Posterior vena cava (tissue), 2 donors: Measurements from ENCODE around the gene OR10K1. TPM values are rescaled to one million over a fixed set of nuclear protein-coding genes. Genes with fewer than 3 reads are reported as not detected.

ENCODE experiments used
- DNase-seq: peaks from one replicate; pipeline ENCODE4 v3.0.0-alpha.2; 2020; ENCODE audit warnings: low spot score
- intact Hi-C, 2 donors: fragments of 100-400 bp; cut with DNase I; formaldehyde crosslinking; loops; one replicate each; pipeline versions ENCODE4 v1.14.1 to v1.14.2; 2022 to 2023
- total RNA-seq, 2 donors: library from RNA; stranded (reverse); fragmentation: NEBNext Ultra II Directional; extraction: Animal tissue kit (Norgen Biotek cat#: 25700); gene quantifications; one replicate each; pipeline ENCODE4 v1.2.1, GENCODE V29; 2021
- donor health status: DM: yes; HTN: yes; CAD: no.
- donor health status: DM: yes; HTN: yes; CAD: no.

Gene OR10K1
- total RNA-seq, 2 donors from 2014 or later: not detected

GRCh38 chr1:158509471-158510156 lies 48.0 kb downstream of the OR10K1 start:
- intact Hi-C loops: loop anchor here in 1 of 2 donors (5.0 kb wide), 1 partner anchor 63 kb away; the partner anchor contains the start of gene OR6P1

GRCh38 chr1:158516966-158517365 lies 55.3 kb downstream of the OR10K1 start:
- intact Hi-C loops: no loop called here
- DNase-seq: no peak

More at GRCh38 chr1:158509471-158510156, 48.0 kb downstream of the OR10K1 start:
- no peak for DNase-seq

Other genes with a start within 250 kb of the OR10K1 start
- not detected for gene CD1A, start 207.4 kb upstream of the OR10K1 start, total RNA-seq
- gene CD1C, start 171.9 kb upstream of the OR10K1 start, total RNA-seq: under 1 TPM; 0.38 to 0.51 TPM
- not detected for gene CD1B, start 130.3 kb upstream of the OR10K1 start, total RNA-seq
- not detected for gene CD1E, start 107.9 kb upstream of the OR10K1 start, total RNA-seq
- not detected for gene OR10T2, start 62.4 kb upstream of the OR10K1 start, total RNA-seq
- gene OR10K2, start 35.6 kb upstream of the OR10K1 start, total RNA-seq: not detected
- not detected for gene OR10R2, start 10.4 kb downstream of the OR10K1 start, total RNA-seq
- not detected for gene OR6Y1, start 92.6 kb downstream of the OR10K1 start, total RNA-seq
- gene OR6P1, start 108.7 kb downstream of the OR10K1 start, total RNA-seq: not detected
- not detected for gene OR10X1, start 118.1 kb downstream of the OR10K1 start, total RNA-seq
- not detected for gene OR10Z1, start 143.4 kb downstream of the OR10K1 start, total RNA-seq
- under 1 TPM; 0.56 to 0.62 TPM for gene SPTA1, start 224.9 kb downstream of the OR10K1 start, total RNA-seq
- gene OR6K2, start 238.8 kb downstream of the OR10K1 start, total RNA-seq: not detected